Stimulated activated CD8-positive, alpha-beta memory T cell treated with anti-CD3 and anti-CD28 coated beads, Interleukin-4, amount 100 ng/mL, for 24 hours (primary cell): ENCODE results near the gene ABCA2.
A peak's percentile ranks its signal among the peaks of the same experiment; 100 is the strongest.

Experiments
- DNase-seq: peaks from one replicate; pipeline ENCODE4 v3.0.0-alpha.2; 2020; ENCODE audit warnings: low read depth

The ABCA2 gene

DNA sequence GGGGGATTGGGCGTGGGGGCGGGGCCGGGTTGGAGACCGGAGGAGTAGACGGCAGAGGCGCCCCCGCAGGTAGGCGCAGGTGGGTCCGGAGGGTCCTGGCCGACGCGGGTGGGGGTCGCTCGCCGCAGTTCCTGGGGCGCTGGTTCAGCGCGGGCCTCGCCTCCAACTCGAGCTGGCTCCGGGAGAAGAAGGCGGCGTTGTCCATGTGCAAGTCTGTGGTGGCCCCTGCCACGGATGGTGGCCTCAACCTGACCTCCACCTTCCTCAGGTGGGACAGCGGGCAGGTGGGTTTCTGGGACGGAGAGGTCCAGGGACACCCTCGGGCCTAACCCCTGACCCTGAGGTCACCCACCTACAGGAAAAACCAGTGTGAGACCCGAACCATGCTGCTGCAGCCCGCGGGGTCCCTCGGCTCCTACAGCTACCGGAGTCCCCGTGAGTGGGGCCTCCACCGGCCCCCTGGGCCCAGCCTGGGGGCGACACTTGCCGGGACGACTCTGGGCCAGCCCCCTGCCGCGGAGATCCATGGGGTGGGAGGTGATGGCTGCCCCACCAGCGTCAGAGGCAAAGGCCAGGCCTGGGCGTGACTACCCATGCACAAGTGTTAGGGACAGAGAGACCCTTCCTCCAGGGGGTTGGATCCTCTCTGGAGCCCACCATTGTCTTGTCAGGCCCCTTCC, 49.0 kb downstream of the ABCA2 start:
- no peak for DNase-seq

DNA sequence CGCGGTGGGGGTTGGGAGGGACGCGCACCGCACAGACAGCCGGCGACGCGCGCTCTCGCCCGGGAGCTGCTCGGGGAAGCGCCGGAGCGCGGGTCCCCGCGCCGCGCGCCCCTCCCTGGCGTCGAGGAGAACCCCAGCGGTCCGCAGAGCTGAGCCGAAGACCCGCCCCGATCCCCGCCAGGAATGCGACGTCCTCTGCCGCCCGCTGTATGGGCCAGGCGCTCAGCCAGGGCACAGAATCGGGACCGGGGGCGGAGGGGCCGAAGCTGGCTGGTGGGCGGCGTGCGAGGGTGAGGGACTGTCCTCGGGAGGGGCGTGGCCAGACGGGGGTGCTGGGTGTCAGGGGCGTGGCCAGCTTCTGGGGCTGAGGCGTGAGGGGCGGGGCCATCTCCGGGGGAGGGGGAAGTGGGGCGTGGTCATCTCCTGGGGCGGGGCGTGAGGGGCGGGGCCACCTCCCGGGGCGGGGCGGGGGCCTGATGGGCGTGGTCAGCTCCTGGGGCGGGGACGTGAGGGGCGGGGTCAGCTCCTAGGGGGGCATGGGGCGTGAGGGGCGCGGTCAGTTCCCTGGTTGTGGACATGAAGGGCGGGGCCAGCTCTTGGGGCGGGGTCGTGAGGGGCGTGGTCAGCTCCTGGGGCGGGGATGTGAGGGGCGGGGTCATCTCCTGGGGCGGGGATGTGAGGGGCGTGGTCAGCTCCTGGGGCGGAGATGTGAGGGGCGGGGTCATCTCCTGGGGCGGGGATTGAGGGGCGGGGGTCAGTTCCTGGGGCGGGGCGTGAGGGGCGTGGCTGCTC, 49.8 kb downstream of the ABCA2 start:
- peak; percentile 62 for DNase-seq

DNA sequence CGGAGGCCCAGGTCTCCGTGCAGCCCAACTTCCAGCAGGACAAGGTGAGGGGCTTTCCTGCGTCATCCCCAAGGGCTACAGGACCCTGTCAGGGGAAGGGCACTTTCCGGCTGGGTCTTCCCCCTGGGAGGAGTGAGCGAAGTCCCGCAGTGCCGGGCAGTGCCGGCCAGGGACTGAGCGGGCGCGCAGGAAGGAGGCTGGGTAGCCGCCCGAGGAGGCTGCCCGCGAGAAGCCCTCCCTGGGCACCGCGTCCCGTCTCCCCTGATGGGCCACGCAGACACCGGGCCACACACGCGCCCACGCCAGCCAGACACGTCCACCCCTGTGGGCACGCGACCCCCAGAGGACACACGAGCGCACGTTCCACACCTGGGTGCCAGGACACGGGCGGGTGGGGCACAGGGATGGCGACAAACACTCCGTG, 50.4 kb downstream of the ABCA2 start:
- no peak for DNase-seq

DNA sequence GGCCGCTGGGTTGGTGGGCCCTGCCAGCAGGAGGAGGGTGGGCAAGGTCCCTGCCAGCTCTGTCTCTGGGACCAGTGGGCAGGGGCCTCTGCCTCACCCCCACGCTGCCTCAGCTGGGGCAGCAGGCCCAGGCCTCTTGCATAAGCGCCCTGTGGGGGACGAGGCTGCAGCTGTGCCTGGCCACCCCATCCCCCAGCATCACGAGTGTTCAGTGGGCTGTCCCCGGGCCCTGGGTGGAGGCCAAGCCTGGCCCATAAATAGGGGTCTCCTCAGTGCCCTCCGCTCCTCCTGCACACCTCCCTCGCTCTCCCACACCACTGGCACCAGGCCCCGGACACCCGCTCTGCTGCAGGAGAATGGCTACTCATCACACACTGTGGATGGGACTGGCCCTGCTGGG, 50.8 kb downstream of the ABCA2 start, which contains the start of gene PTGDS:
Gene PTGDS, plus strand, starts transcription at position 282 of the 400 bp plus-strand sequence. Its CDS starts 75 bp downstream, at position 357.
- no peak for DNase-seq

DNA sequence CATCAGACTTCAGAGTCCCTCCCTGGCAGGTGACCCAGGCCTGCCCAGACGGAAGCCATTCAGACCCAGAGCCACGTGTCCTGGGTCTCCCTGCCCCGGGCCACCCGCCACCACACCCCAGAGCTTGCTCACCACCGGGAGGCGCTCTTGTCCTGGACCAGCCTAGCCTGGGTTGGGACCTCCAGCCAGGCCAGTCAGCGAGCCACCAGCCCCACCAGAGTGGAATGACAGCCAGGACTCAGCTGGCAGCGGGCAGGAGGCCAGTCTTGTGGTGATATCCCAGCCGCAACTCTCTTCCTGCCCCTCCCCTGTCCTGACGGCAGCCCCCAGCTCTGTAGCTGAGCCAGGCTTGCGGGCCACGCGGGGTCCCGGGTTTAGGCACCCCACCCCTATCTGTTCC, 52.4 kb downstream of the ABCA2 start:
- no peak for DNase-seq

DNA sequence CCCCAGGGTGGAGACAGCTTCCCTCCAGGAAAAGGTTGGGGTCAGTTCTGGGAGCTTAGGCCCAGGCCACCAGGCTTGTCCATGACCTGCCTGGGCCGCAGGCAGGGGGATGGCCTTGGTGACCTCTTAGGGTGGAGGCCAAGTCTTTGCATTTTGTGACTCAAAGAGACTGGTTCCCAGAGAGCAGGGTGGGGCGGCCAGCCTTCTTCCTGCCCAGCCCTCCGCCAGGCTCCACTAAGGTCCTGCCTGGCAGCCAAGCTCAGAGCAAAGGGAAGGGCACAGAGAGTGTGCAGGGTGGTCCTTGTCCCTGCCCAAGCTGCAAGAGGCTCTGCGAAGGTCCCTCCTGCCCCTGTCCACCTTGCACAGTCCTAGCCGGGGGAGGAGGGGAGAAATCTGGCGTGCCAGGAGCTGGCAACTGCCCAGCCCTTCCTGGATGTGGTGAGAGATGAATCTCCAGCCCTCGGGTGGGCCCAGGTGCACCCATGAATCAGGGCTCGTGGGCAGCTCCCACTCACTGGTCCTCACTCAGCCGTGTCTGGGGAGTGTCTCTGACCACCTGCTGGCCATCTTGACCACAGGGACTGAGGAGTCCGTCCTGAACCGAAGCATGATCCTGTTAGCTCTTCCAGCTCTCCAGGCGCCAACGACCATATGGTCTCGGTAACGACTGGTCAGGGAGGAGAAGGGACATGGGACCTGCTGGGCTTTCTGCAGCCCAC, 53.1 kb downstream of the ABCA2 start:
- DNase-seq = no peak

DNA sequence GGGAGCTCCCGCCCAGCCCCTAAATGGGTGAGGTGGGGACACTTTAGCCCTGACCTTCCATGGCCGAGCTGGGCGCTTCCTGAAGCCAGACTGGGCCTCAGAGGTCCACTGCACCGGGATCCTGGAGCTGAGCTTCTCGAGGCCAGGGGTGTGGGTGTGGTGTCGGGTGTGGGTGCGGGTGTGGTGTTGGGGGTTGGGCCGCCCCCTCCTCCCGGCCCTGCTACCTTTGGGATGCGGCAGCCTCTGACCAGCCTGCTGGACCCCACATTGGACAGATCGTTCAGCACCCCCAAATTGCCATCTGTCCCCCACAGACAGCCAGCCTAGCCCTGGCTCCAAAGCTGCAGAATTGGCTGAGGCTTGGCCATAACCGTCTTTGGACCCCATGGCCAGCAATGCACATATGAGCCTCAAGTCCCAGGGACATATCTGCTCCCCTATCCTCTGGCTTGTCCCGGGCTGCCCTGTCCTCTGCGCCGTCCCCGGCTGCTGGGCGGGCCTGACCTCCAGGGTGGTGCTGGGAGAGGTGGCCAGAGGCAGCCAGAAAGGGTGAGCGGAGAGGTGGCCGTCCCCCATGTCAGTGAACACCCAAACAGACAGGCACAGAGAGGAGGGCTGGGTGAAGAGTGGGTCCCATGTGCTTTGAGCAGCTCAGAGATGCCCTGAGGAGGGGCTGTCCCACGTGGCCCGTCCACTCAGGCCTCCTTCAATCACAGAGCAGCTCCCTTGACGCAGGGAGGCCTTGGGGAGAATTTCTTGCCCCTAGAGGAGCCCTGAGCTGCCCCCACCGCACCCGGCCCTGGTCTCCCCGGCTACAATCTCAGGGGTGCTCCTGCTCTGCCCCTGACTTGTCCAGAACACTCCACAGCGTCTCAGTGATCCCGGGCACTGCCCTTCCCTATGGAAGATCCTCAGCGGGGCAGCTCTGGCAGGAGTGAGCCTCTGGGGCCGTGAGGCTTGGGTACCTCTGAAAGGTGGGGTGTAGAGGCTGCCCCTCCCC, 54.1 kb downstream of the ABCA2 start:
- no peak for DNase-seq

DNA sequence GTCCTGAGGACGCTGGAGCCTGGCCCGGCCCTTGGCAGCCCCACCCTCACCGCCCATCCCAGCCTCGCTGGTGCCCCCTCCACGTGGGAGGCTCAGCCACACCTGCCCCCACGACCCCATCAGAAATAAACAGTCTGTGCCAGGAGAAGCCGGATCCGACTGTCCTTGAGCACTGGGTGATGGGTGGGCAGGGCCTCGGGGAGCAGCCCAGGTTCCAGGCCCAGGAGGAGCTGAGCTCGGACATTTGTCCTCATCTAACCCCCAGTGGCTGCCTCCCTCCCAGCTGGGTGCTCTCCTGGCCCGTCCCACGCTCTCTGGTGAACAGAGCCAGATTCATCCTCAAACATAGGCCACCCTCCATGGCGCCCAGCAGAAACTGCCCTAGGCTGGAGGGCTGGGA, 55.3 kb downstream of the ABCA2 start:
- DNase-seq = no peak

DNA sequence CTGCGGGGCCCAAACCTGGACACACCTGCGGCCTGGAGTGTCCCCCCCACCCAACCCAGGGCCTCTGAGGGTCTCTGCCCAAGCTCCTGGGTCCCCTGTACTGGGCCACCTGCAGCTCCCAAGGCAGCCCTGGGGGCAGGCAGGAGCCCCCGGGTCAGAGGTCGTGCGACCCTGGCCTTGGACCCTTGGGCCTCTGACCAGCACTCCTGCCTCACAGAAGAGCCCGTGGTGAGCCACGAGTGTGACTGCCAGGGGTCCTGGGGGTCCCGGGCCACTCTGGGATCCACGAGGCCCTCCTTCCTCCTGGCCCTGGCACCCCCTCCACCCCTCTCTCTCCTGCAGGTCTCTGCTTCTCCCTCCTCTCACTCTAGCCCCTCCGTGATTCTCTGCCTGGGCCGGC, 55.7 kb downstream of the ABCA2 start:
- DNase-seq = no peak

DNA sequence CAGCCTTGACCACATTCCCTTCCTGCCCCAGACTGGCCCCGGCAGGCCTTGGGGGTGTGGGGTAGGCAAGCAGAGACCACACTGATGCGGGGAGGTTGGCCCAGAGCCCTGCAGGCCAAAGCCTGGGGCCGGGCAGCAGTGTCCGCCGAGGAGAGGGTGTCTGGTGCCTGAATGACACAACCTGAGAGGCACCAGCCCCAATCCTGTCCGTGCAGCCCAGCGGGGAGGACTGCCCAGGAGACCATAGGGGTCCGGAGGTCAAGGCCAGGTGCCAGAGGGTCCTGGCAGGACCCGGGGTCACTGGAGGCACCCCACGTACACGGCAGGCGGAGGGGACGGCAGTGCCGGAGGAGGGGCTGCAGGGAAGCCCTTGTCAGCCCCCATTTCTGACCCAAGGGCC, 56.3 kb downstream of the ABCA2 start:
- DNase-seq = no peak

DNA sequence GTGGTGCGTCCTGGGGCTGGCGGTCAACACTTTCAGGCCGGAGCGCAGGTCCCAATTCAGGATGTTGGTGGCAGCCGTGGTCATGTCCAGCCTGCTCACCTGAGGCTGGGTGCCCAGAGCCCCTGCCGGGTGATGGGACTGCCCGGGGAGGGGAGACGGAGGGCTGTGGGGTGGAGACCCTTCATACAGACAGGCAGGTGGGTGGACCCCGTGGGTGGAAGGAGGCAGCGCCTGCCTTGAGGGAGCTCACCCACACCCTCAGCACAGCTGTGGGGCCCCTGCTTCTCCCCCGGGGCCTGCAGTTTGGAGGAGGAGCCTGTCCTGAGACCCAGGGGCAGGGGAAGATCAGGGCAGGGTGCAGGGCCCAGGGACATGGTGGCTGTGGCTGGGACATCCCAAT, 57.7 kb downstream of the ABCA2 start:
- DNase-seq = no peak

DNA sequence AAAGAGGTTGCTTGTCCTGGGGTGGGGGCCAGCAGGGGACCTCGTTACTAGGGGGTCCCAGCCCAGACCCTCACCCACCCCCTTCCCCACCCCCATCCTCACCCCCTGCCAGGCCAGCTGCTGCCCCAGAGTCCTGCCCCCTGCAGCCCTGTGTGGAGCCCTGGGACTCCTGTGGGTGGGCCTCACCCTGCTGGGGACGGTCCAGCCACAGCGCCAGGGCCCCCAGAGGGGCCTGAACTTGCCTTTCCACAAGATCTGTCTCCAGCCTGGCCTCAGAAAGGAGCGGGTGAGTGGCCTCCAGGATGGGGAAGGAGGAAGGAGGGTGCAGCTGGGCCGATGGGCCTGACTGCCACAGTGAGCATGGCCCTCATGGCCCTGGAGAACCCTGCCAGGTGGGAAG, 58.3 kb downstream of the ABCA2 start:
- no peak for DNase-seq

DNA sequence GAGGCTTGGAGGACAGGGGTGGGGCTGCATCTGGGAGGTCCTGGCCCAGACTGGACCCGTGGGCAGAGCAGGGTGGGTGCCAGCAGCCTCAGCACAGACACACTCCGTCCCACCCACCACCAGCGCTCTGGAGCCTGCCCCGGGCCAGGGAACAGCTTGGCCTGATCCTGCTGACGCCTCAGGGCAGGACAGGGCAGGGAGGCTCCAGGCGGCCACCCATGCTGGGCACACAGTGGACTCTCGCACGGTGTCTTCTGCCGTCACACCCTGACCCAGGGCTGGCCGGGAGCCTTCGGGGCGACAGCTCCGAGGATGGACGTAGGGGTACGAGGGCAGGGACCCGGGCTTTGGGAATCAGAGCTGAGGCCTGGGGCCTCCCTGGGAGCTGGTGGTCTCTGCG, 58.9 kb downstream of the ABCA2 start:
- DNase-seq = no peak

DNA sequence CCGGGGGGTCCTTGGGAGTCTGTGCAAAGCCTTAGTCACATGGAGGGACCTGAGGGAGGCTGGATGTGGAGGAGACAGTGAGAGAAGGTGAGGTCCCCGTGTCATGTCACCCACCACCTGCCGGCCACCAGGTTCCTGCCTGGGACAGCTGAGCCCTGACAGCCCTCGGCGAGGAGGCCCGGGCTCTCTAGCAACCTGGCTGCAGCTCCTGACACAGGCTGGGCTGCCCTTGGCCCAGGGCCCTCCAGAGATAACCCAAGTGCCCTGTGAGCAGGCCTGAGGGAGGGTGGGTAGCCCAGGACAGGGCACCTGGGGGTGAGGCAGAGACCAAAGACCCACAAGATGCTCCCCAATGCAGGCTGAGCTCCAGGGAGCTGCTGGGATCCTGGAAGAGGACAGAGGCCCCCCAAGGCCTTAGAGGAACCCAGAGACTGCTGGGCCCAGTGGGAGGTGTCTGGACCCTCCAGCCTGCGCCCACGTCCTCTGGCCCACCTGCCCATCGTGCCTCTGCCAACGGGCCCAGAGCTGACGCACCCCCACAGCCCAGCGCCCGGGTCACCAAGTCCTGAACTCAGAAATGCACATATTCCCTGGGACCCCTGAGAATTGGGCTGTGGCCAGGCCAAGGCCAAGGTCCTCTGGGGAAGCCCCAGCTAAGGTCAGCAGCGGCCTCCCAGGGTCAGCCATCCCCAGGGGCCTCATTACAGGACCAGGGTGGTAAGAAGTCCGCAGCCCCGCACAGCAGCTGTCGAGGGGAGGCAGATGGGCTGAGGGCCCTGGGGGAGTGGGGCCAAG, 59.5 kb downstream of the ABCA2 start:
- no peak for DNase-seq

DNA sequence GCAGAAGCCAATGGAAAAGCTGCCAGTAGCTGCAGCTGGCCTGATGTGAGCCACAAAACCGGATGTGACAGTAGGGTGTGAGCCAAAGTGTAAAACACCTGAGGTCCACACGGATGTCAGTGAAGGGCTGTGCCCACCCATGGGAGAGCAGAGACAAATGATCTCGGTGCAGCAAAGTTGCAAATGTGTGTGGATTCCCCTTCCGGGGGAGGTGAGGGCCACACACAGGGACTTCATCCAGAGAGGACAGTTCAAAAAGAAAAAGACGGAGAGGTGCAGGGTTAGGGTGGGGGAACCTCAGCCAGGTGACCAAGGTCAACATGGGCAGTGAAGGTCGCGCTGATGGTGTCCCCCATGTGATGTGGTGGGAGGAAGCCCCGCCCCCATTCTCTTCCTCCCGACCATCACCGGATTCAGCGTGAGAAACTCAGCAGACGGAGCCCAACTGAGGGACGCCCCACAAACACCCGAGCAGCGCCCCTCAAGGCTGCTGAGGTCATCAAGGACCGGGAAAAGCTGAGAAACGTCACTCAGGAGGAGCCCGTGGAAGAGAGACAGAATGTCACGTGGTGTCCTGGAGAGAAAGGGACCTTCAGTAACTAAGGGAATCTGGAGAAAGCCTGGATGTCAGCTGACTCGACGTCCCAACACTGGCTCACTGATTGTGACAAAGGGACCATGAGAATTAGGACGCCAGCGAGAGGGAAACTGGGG, 62.1 kb downstream of the ABCA2 start:
- DNase-seq = no peak

DNA sequence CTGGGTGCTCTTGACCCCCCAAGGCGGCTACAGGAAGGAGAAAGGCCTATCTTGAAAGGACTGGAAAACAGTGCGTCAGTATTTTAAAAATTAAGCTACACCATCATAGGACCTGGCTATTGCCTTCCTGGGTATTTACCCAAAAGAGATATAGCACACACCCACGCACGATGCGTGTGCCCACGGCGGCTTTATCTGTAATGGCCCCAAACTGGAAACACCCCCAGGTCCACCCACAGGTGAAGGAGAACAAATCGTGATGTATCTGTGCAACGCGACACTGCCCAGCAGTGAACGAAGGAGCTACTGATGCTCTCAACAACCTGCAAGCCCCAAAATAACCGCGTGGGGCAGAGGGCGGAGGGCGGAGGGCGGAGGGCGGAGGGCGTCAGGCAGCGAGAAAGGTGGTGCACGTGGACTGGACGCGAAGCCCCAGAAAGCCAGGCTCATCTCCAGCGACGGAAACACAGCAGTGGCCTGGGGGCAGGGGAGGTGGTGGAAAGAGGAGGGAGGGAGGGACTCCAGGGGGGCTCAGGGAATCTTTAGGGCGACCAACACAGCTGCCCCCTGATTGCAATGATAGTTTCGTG, 63.1 kb downstream of the ABCA2 start:
- DNase-seq = no peak

DNA sequence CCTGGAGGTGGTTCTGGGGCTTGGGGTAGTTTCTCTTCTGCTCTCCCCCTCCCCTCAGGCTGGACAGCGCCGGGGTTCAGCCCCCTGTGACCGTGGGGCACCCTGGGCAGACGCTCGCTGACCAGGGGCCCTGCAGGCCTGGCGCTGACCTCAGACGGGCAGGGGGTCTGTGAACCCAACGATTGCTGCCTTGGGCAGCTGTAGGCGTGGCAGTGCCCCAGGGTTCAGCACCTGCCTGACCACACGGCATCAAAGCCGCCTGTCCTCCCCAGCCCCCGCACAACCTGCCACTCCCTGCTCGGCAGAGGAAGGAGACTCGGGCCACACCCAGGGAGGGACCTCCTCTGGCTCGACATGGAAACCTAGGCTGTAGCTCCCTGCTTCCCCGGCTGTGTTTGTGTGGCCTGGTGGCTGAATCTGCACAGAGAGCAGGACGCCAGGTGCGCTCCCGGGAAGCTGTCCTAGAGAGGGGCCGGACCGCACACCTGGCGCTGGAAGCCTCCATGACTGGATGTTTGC, 63.8 kb downstream of the ABCA2 start:
- no peak for DNase-seq

DNA sequence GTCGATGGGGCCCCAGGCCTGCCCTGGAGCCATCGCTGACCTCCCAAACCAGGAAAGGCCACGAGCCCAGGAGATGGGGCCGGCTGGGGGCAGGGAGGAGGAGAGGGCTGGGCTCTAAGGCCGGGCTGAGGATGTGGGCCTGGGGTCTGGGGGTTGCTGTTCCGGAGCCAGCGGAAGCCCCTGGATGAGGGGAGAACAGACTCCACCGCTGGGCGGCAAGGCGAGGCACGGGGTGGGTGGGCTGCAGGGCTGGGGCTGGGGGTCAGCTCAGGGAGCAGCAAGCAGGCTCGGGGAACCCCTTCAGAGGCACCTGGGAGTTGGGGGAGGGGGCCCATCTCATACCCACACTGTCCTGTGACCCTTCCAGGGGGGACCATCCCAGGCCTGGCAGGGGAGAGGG, 64.3 kb downstream of the ABCA2 start:
- no peak for DNase-seq

DNA sequence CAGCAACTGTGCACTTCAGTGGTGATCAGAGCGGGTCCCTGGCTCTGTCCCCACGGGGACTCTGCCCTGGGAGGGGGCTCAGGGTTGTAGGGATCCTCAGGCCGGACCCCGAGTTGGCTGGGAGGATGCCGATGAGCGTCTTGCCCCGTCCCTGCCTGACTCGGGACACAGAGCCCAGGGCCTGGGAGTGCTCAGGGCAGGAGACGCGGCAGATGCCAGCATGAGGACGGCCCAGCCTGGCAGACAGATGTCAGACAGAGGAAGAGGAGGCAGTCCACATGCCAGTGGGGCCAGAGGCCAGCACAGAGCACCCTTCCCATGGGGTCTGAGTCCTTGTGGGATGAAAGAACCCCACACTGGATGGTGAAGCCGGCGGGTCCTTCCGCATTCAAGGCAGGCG, 64.7 kb downstream of the ABCA2 start:
- no peak for DNase-seq
